H4 (cell line): ENCODE results near the gene NEIL3. TPM values are rescaled to one million over a fixed set of nuclear protein-coding genes. Genes with fewer than 3 reads are reported as not detected.

Experiments
- DNase-seq: peaks from one replicate; pipeline ENCODE4 v3.0.0-alpha.2; 2015; ENCODE audit warnings: low spot score
- total RNA-seq: library from RNA; depleted of rRNA; stranded (reverse); fragments of >200 nt; shearing (Covaris generic); gene quantifications from 2 replicates; pipeline ENCODE4 v1.2.3, GENCODE V29; 2014; rRNA removed

NEIL3 gene, protein sequence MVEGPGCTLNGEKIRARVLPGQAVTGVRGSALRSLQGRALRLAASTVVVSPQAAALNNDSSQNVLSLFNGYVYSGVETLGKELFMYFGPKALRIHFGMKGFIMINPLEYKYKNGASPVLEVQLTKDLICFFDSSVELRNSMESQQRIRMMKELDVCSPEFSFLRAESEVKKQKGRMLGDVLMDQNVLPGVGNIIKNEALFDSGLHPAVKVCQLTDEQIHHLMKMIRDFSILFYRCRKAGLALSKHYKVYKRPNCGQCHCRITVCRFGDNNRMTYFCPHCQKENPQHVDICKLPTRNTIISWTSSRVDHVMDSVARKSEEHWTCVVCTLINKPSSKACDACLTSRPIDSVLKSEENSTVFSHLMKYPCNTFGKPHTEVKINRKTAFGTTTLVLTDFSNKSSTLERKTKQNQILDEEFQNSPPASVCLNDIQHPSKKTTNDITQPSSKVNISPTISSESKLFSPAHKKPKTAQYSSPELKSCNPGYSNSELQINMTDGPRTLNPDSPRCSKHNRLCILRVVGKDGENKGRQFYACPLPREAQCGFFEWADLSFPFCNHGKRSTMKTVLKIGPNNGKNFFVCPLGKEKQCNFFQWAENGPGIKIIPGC
- 21.1 and 23.8 TPM in 2 replicates for total RNA-seq

DNA sequence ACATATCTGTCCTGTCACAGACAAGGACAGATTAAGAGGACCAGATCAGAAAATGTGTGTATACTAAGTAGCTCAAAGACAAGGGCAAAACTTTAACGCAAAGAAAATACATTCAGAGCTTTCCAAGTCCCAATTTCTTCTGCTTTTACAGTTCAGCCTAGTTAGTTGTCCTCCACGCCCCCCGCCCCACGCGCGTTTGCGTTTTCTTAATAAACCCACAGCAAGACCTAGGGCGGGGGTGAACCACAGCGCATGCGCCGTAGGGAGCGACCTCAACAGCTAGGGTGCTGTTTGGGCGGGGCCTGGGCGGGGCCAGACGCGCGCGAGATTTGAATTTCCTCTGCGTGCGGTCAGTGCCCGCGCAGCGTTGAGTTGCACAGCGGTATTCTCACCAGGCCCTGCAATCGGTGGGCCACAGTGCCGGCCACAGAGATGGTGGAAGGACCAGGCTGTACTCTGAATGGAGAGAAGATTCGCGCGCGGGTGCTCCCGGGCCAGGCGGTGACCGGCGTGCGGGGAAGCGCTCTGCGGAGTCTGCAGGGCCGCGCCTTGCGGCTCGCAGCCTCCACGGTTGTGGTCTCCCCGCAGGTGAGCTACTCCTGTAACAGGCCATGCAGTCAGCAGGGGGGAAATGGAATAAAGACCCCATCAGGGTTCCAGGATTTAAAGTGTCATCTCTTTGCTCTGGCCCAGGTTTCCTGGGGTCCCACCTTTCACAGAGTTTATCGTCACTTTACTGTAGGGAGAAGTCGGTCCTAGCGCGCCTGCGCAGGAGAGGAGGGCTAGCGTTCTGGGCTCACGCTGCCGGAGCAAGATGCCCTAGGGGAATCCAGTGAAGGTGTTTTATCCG is at the start of gene NEIL3:
Gene NEIL3, plus strand, starts transcription at position 353 of the 850 bp plus-strand sequence. Its CDS starts 80 bp downstream, at position 433.
- peak; percentile 85 for DNase-seq

DNA sequence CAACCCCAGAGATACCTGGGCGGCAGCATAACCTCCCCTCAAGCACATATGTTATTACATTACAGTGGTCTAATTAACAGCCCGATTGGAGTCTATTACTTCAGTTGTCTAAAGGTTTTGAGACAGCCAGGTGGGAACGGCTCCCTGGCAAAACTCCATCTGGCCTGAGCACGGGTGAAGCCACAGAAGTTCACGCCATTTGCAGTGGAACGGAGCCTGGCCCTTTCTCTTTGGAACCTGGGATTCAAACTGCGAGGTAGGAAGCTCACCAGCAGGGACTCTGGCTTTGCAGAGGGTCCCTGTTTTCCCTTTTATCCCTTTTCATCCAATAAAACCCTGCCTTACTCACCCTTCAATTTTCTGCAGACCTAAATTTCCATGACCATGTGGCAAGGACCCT is 45.9 kb upstream of the NEIL3 start:
- DNase-seq, result no peak

DNA sequence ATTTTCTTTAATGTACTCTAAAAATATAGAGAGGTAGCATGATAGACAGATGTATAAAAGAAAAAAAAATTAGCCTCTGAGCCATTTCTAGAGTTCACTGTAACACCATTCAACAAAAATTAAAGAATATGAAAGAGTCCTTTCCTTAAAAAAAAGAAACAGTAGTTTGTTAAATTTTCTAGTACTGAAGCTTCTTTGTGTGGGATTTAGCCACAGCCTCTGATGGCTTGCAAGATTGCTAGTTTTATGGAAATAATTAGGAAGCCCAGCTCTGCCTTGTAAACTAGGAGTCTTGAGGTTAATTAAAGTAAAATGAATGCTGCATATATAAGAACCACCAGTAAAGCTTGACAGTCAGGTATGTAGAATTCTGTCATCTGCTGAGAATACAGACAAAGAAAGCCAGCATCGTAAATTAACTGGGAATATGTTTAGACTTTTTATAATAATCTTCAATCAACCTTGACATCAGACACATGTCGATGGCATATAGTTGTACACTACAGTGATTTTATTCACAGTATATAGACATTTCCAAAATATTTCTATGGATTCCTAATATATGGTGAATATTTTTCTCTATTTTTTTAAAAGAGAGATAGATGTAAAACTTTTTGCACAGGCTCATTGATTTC is 44.8 kb upstream of the NEIL3 start:
- DNase-seq, result no peak

DNA sequence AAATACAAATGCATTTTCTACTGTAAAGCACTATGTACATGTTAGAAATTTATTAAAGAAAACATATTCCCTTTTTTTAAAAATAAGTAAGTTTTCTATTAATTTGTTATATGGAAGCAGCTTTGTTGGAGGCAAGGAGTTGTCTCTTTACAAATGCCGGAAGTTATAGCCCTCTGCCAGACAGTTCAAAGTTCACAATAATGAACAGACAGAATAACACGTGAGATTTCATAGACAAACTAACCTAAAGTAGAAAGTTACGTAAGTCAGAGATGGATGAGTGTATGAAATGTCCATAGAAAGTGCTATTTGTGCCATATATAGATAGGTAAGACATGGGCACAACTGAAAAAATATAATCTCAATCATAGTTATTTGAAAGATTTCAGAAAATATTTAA is 43.9 kb upstream of the NEIL3 start:
- DNase-seq, result no peak

DNA sequence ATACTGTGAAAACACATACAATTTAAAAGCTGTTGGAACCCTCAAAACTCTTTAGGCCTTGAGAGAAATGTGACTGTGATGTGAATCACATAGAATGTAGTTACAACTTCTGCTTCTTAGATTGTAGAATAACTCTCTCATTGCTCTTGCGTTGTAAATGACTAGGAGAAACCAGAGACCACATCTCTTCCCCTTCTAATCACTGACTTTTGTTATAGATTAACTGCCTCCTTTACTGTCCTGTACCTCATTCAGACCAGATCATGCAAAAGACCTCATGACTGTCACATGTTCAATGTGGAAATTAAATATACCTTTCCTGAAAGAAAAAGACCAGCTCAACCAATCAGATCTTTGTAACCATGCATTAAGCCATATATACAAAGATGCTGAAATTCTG is 43.2 kb upstream of the NEIL3 start:
- DNase-seq, result no peak

DNA sequence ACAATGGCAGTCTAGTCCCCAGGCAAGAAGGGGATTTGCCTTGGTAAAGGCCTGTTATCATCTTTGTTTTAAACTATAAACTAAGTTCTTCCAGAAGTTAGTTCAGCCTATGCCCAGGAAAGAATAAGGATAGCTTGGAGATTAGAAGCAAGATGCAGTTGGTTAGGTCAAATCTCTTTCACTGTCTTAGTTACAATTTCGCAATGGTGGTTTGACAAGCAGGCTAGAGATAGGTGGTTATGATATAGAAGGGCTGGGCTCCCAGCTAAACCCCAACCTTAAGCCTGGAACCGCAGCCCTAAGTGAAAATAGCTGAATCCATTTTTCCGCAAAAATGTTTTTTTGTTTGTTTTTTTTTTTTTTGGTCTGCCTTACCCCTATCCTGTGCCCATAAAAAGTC is 41.8 kb upstream of the NEIL3 start:
- DNase-seq, result no peak

DNA sequence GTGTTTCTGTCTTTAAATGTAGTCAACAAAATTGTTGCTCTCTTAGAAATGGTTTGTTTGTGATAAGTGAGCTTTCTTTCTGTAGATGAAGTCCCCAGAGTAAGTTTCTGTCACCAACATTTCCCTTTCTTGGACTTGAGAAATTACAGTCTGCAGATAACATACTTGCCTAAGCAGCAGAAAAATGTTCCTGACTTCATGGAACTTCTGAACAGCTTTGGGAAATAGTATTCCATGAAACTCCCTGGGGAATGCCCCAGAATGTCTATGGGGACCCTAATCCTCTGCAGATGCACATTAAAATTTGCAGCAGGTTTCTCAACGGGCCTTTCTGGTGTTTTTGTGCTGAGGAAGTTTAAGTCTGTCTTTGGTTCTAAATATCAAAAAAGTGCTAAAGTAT is 38.6 kb upstream of the NEIL3 start:
- DNase-seq, result no peak

DNA sequence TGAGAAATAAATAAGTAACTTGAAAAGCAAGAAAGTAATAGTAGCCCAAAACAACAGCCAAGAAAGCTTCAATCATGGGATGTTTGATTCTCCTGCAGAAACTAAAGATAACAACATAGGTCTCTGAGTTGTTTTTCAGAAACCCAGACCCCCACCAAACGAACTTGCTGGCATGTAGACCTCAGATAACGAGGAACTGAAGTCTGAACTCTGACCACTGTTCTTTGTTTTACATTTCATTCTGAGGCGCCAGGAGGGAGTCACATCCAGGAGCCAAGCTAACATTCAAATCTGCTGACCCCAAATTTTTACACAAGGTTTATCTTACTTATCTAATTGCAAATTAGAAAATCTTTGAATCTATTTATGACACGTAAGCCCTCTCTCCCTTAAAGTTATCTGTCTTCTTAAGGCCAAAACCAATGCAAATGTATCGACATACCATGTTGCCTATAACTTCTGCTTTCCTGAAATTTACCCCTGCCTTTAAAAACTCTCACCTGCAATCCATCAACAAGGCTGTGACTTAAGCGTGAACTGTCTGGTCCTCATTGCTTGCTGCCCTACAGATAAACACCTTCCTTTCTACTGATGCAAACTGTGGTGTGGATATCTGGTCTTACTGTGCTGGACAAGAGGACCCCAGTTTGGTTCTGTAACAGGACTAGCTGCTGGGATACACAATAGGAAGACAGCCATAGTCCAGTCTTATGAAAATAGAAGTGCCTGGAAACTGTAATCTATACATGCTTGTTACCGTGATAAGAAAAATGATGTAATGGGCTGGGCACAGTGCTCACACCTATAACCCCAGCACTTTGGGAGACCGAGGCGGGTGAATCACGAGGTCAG is 37.5 kb upstream of the NEIL3 start:
- DNase-seq, result no peak

DNA sequence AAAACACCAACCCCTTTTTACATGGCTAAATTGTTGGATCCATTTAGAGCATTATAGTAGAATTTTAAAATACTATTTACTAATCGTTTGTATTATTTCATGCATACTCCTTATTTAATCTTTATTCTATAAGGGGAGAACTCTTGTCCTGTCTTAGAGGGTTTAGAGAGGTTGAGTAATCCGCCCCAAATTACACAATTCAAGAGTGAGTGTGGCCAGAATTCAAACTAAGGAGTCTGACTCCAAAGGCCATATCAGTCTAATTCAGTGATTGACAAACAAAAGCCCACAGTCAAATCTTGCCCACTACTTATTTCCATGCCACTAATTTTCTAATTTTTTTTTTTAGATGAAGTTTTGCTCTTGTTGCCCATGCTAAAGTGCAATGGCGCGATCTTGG is 33.7 kb upstream of the NEIL3 start:
- no peak for DNase-seq

DNA sequence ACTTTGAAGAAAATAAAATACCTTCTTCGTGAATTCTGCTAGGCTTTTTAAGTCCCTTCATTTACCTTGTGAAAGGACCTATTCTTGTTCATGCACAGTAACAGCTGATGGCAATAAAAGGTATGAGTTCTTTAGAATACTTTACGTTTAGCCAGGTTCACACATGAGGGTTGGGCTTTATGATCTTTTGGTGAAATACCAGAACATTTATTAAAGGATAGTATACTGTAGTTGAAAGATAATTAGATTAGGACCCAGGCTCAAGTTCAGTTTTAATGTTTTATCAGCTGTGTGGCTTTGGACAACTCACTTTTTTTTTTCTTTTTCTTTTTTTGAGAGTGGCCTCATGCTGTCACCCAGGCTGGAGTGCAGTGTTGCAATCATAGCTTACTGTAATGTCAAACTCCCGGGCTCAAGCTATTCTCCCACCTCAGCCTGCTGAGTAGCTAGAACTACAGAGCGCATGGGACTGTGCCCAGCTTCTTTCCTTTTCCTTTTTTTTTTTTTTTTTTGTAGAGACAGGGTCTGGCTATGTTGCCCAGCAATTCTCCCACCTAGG is 28.2 kb upstream of the NEIL3 start:
- no peak for DNase-seq

DNA sequence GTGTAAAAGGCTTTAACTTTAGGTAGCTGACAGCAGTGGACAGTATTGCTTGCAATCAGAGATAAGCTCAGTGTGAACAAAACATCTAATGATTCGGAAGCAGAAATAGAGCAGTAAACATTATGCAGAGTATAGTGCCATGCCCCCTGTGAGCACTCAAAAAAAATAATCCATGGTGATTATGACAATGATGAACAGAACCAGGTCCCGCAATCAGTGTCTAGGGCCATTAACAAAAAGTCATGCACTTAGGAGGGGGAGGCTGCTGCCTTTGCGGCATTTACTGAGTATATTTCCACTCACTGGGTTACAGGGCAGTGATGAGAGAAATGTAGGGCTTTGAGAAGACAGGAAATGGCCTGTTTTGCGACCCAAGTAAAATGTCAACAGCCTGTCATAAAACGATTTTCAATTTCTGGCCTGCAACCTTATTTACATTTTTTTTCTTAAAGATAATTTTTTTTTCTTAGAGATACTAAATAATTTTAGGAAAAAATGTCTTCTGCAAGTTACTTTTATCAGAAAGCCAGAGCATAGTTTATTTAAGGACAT is 27.3 kb upstream of the NEIL3 start:
- DNase-seq, result no peak

DNA sequence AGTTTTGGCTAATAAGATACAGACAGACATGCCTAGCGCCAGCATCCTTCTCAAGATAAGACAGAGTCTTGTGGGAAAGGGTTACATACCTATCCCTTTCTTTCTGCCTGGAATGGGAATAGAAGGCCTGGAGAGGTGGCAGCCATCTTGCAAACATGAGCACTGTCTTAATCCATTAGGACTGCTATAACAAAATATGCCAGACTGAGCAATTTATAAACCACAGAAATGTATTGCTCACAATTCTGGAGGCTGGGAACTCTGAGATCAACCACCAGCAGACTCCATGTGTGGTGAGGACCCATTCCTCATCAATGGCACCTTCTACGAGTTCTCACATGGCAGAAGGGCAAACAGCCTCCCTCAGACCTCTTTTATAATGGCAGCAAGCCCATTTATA is 26.5 kb upstream of the NEIL3 start:
- DNase-seq, result peak; percentile 6

DNA sequence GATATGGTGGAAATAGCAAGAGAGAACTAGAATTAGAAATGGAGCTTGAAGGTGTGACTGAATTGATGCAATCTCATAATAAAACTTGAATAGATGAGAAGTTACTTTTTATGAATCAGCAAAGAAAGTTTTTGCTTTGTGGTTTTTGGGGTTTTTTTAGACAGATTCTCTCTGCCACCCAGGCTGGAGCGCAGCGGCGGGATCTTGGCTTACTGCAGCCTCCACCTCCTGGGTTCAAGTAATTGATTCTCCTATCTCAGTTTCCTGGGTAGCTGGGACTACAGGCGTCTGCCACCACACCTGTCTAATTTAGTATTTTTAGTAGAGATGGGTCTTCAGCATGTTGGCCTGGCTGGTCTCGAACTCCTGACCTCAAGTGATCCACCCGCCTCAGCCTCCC is 23.7 kb upstream of the NEIL3 start:
- DNase-seq, result no peak

DNA sequence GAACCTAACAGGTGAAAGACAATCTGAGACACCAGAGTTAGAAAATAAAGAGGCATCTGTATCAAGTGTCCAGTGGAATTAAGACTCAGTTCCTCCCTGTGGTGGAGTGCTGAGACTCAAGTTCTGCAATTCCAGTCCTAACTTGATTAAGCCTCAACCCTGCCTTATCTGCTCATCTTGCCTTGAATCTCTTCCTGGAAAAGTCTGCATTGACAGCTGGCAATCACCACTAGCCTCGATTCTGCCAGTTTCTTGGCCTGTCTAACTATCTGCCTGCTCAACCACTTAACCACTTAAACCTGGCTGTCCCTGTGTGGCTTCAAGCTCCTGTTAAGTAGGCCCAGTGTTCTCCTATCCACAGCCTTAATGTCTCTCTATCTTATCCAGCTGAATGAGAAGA is 22.4 kb upstream of the NEIL3 start:
- DNase-seq, result no peak

DNA sequence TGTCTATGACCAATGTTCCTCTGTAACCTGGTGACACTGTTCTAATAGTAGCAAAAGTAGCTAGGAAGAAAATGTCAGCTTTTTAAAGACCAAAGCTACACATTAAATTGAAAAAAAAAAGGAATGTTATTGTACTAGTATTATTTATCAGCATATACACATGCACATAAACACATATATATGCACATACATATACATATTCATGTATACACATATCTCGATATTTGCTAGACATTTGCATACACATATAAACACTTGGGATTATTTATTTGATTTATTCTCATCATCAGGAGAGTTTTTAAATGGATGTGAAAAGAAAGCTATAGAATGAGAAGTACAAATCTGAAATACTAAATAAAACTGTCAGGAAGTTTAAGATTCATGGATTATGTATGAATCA is 21.3 kb upstream of the NEIL3 start:
- no peak for DNase-seq

DNA sequence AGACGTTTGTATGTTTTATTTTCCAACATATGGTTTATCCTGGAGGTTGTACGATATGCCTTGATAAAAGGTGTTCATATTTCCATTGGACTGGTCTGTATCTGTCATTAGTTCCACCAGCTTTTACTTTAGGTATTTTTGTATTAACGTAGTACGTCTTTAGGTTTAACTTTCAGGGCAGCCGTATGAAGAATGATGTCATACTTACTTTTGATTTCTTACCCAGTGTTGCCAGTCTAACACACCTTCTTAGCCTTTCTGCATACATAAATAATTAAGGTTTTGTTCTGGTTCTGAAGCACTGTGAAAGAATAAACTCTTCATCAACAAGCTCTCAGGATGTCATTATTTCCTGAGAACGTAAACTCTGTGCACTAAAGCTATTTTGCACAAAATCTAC is 18.9 kb upstream of the NEIL3 start:
- DNase-seq, result no peak

DNA sequence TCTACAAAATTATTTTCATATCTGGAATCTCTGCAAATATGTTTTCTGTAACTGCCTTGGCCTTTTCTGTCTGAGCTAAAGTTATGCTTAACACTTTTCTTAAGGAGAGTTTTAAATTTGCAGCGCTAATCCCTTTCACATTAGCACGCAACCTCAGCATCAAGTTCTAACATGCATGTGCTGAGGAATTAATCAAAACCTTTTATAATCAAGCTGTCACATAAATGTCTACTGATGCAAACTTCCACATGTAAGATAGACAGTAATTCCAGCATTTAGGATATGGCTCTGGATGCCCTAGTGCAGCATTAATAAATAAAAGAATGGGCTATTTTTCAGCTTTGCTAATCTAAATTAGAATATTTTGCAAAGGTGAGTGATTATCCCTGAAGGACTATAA is 17.5 kb upstream of the NEIL3 start:
- DNase-seq, result no peak

DNA sequence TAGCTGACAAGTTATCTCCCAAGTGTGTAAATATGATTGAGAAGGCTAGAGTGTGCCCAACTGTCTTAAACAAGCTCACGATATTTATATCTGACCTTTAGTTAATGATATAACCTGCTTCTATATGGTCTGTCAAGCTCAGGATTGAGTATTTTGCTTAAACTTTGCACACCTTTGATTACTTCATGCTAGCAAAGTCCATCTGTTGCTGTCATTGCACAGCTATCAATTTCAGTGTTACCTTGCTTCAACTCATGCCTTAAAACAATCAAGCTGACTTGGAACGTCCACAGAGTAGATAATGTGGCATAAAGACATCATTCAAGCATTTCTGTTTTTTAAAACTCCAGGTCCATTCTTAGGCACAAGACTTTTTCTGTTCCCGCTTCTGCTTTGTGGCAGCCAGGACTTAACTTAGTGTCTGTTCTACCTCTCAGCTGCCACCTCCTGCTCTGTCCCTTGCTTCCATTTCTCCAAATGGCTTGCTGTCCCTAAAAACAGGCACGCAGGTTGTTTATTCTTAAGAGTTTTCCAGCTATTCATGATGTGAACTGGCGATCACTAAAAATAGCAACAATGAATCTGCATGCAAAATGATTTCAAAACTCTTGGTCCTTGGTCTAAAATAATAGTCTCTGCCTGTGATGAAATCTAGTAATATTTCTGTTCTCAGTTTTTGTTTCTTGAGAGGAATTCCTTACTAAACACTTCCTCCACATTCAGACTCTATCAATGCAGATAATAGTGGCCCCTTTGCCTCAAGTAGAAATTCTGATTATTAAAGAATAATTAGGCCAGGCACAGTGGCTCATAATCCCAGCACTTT is 16.3 kb upstream of the NEIL3 start:
- no peak for DNase-seq

DNA sequence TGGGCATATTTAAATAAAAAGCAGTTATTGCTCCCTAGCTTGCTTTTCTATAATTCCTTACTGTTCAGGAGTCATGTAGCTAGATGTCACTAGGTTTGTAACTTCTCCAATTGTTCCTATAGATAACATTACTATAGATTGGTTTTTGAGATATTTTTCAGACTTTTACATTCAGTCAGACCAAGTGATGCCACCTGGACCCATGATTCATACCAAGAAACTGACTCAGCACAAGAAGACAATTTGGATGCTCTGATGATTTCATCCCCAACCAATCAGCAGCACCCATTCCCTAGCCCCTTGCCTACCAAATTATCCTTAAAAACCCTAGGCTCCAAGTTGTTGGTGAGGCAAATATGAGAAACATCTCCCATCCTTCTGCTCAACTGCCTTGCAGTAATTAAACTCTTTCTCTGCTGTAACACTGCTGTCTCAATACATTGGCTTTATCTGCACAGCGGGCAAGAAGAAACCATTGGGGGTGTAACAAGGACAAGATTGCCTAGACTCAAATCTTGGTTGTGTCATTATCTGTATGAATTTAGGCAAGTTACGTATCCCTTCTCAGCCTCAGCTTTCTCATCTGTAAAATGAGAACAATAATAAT is 11.8 kb upstream of the NEIL3 start:
- no peak for DNase-seq
